Gastroesophageal sphincter (tissue), 4 donors: ENCODE results near the gene TMEM214. TPM values are rescaled to one million over a fixed set of nuclear protein-coding genes. Genes with fewer than 3 reads are reported as not detected.

Experiments used
- ATAC-seq: fragments of 150-250 bp; one replicate; pipeline ENCODE4 v1.9.1; 2016; ENCODE audit warnings: mild to moderate bottlenecking, moderate library complexity
- H3K27ac ChIP-seq, 4 donors: fragments of 200-600 bp; sonication (generic) in 3 of 4; 1 replicate in 3 of 4; 2 replicates in 1 of 4; pipeline ENCODE4 v1.5.1; 2016 to 2019
- H3K27me3 ChIP-seq: fragments of 200-600 bp; sonication (generic); one replicate; pipeline ENCODE4 v1.5.1; 2019
- H3K36me3 ChIP-seq, 2 donors: fragments of 200-600 bp; sonication (generic); one replicate each; pipeline ENCODE4 v1.5.1; 2019; ENCODE audit warnings: control low read depth in 1 of 2
- H3K4me1 ChIP-seq, 3 donors: fragments of 200-600 bp; sonication (generic); 1 replicate in 2 of 3; 2 replicates in 1 of 3; pipeline ENCODE4 v1.5.1; 2016 to 2019; ENCODE audit warnings: control low read depth in 2 of 3
- H3K4me3 ChIP-seq, 2 donors: fragments of 200-600 bp; sonication (generic); one replicate each; pipeline ENCODE4 v1.5.1; 2019; ENCODE audit warnings: mild to moderate bottlenecking in 1 of 2, moderate library complexity in 1 of 2
- H3K9me3 ChIP-seq, 3 donors: fragments of 200-600 bp; sonication (generic); one replicate each; pipeline ENCODE4 v1.5.1; 2017 to 2019; ENCODE audit warnings: control low read depth in 2 of 3
- EP300 ChIP-seq: sonication (generic); formaldehyde crosslinking; IDR thresholded peaks from one replicate; pipeline ENCODE4 v1.6.1; 2017; ENCODE audit warnings: antibody characterized with exemption, mild to moderate bottlenecking
- POLR2A ChIP-seq, 2 donors: fragments of 450-650 bp; IDR thresholded peaks; one replicate each; pipeline ENCODE4 v1.6.1; 2017; ENCODE audit warnings: antibody characterized with exemption in 2 of 2, mild to moderate bottlenecking in 2 of 2, moderate library complexity in 1 of 2
- POLR2AphosphoS5 ChIP-seq: sonication (generic); formaldehyde crosslinking; IDR thresholded peaks from one replicate; pipeline ENCODE4 v1.6.1; 2017; ENCODE audit warnings: antibody characterized with exemption
- WGBS, 2 donors: methylation state at CpG; one replicate each; pipeline ENCODE4 v1.1.5; 2018; ENCODE audit warnings: low coverage in 1 of 2; 5-methylcytosine and 5-hydroxymethylcytosine counted together
- total RNA-seq, 4 donors: library from RNA; depleted of rRNA; stranded (reverse); fragments of >200 nt; gene quantifications; one replicate each; pipeline ENCODE4 v1.1.0, GENCODE V29; 2016
- TF ChIP-seq, protein P1 (sequence below), 4 experiments: fragments of 200-600 bp in 2 of 4; fragments of 450-650 bp in 2 of 4; sonication (generic) in 1 of 4; IDR thresholded peaks; one replicate each; pipeline ENCODE4 v1.5.1; 2017 to 2019; ENCODE audit warnings: antibody characterized with exemption in 4 of 4, mild to moderate bottlenecking in 2 of 4, moderate library complexity in 2 of 4

The TMEM214 gene
- total RNA-seq, 4 donors from 2014 or later = 16.7 to 39.4 (median 30.3) TPM

DNA sequence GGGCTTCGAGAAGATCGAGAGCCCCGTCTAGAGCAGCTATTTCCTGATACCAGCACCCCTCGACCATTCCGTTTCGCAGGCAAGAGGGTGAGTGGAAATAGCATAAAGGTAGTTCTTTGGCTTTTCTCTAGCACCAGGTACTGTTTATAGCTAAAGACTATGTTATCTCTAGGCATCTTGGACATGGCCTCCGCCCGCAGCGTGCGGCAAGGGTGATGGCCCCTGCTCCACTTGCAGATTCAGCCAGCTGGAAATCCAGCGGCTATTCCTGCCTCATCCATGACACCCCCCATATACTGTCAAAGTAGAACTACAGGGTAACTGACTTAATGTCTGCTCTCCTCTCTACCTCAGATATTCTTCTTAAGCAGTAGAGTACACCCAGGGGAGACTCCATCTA lies 22.0 kb downstream of the TMEM214 start:
- Histone ChIP-seq H3K9me3 (no peaks in the 10 kb centered on the region), H3K36me3 (peaks cover 0 to 70% of the 10 kb centered on the region in 2 donors), H3K4me3 (no peak overlapping the region), H3K27me3 (no peaks in the 10 kb centered on the region), H3K4me1 (peaks cover 0 to 22% (median 9%) of the 10 kb centered on the region in 3 donors), H3K27ac (no peak overlapping the region)
- ATAC-seq = no peak
- TF ChIP-seq POLR2A (IDR thresholded peaks at IDR 0.05) (no peak), POLR2AphosphoS5 (no peak), EP300 (no peak)
- TF ChIP-seq, protein P1, sequence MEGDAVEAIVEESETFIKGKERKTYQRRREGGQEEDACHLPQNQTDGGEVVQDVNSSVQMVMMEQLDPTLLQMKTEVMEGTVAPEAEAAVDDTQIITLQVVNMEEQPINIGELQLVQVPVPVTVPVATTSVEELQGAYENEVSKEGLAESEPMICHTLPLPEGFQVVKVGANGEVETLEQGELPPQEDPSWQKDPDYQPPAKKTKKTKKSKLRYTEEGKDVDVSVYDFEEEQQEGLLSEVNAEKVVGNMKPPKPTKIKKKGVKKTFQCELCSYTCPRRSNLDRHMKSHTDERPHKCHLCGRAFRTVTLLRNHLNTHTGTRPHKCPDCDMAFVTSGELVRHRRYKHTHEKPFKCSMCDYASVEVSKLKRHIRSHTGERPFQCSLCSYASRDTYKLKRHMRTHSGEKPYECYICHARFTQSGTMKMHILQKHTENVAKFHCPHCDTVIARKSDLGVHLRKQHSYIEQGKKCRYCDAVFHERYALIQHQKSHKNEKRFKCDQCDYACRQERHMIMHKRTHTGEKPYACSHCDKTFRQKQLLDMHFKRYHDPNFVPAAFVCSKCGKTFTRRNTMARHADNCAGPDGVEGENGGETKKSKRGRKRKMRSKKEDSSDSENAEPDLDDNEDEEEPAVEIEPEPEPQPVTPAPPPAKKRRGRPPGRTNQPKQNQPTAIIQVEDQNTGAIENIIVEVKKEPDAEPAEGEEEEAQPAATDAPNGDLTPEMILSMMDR (IDR thresholded peaks at IDR 0.05) = no peak
- WGBS, 2 donors = 92 to 100% methylated on average over 1 to 5 of the region's 11 CpGs

DNA sequence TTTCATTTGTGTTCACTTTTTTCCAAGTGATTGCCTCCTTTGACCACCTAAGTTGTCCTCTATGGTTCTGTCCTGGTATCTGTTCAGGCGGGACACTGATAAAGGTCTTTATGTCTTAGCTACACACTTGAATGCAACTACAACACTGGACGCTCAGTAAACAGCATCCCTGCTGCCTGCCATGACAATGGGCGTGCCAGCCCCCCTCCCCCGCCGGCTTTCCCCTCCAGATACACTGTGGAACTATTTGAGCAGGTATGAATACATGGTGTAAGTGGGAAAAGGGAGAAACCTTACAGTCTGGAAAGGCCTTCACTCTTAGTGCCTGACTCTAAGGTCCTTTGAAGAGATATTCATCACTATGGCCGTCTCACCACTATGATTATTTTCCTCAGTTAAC lies 24.4 kb downstream of the TMEM214 start:
- no peaks in the 10 kb centered on the region for H3K27me3 ChIP-seq
- peaks cover 0 to 9% (median 6%) of the 10 kb centered on the region in 3 donors for H3K4me1 ChIP-seq
- TF ChIP-seq EP300 = no peak
- no peak for TF ChIP-seq POLR2A (IDR thresholded peaks at IDR 0.05)
- no peak for TF ChIP-seq POLR2AphosphoS5
- TF ChIP-seq, protein P1 (IDR thresholded peaks at IDR 0.05) = no peak
- no peak overlapping the region for H3K4me3 ChIP-seq
- no peak overlapping the region for H3K27ac ChIP-seq
- 72 to 87% methylated on average over 3 to 5 of the region's 6 CpGs for WGBS, 2 donors
- H3K9me3 ChIP-seq = no peaks in the 10 kb centered on the region
- ATAC-seq = no peak
- H3K36me3 ChIP-seq = peaks cover 0 to 83% of the 10 kb centered on the region in 2 donors

DNA sequence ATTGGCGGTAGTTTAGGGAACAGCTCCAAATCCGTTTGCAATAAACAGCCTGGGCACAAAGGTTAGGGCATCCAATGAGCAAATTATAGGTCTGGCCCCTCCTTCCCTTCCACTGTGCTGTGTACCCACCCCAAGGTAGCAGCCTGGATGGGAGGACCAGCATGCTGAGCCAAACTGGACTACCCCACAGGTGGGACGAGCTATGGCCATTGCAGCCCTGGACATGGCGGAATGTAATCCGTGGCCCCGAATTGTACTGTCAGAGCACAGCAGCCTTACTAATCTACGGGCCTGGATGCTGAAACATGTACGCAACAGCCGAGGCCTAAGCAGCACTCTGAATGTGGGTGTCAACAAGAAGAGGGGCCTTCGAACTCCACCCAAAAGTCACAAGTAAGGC lies 25.4 kb downstream of the TMEM214 start:
- 69 to 80% methylated on average over 2 to 3 of the region's 10 CpGs for WGBS, 2 donors
- no peak overlapping the region for H3K4me3 ChIP-seq
- no peaks in the 10 kb centered on the region for H3K27me3 ChIP-seq
- no peak overlapping the region for H3K27ac ChIP-seq
- no peak for ATAC-seq
- TF ChIP-seq POLR2A (IDR thresholded peaks at IDR 0.05) = no peak
- TF ChIP-seq POLR2AphosphoS5 = no peak
- TF ChIP-seq, protein P1 (IDR thresholded peaks at IDR 0.05) = no peak
- peaks cover 0 to 78% of the 10 kb centered on the region in 2 donors for H3K36me3 ChIP-seq
- no peaks in the 10 kb centered on the region for H3K9me3 ChIP-seq
- no peaks in the 10 kb centered on the region for H3K4me1 ChIP-seq

DNA sequence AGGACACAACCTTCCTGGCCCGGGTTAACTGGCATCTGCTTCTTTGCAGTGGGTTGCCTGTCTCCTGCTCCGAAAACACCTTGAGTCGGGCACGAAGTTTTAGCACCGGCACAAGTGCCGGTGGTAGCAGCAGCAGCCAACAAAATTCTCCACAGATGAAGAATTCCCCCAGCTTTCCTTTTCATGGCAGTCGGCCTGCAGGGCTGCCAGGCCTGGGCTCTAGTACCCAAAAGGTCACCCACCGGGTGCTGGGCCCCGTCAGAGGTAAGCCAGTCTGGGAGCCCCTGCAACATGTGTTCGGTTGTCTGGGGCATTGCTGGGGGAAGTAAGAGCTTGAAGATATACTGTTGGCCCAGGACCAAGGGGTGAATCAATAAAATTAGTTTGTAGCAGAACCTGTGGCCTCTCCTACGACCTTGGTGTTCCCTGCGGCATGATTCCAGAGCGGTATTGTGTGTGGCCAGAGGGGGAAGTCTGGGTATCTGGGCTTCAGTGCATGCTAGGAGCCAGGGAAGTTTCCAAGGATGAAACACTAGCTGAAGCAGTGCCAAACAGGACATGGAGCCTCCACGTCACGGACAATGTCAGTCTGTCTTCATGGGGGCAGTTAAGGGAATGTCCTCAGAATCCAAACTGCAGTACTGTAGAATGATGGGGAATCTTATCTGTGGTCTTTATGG lies 26.5 kb downstream of the TMEM214 start:
- H3K4me1 ChIP-seq = peaks cover 0 to 6% (median 0%) of the 10 kb centered on the region in 3 donors
- 50% methylated on average over 3 of the region's 15 CpGs; no CpG with 5 or more reads in 1 of the 2 donors for WGBS, 2 donors
- peak overlapping the region in 1 of 4 donors; percentile 0 for H3K27ac ChIP-seq
- H3K4me3 ChIP-seq = no peak overlapping the region
- TF ChIP-seq, protein P1 (IDR thresholded peaks at IDR 0.05) = no peak
- TF ChIP-seq POLR2AphosphoS5 (no peak), POLR2A (IDR thresholded peaks at IDR 0.05) (no peak), EP300 (no peak)
- no peaks in the 10 kb centered on the region for H3K27me3 ChIP-seq
- H3K9me3 ChIP-seq = no peaks in the 10 kb centered on the region
- H3K36me3 ChIP-seq = peaks cover 0 to 67% of the 10 kb centered on the region in 2 donors
- no peak for ATAC-seq

DNA sequence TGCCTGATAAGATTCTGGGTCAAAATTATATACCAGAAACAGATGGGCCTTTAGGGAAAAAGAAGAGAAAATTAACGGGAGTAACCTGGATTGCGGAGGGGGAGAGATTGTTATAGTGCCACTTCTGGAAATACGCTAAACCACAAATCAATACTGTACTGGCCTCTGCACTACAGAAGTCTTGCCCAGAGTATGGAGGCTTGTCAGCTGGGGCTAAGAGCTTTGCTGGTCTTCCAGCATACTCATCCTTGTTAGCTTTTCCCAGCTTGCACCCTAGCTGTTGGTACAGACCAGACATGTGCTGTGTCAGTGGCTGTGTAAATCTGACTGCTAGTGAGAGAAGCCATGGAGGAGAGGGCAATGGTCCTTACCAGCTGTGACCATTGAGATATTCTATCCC lies 27.6 kb downstream of the TMEM214 start:
- no peaks in the 10 kb centered on the region for H3K27me3 ChIP-seq
- no peaks in the 10 kb centered on the region for H3K9me3 ChIP-seq
- H3K4me3 ChIP-seq = no peak overlapping the region
- peaks cover 0 to 6% (median 0%) of the 10 kb centered on the region in 3 donors for H3K4me1 ChIP-seq
- peaks cover 0 to 63% of the 10 kb centered on the region in 2 donors for H3K36me3 ChIP-seq
- H3K27ac ChIP-seq = no peak overlapping the region
- TF ChIP-seq POLR2A (IDR thresholded peaks at IDR 0.05) (no peak), POLR2AphosphoS5 (no peak), EP300 (no peak)
- TF ChIP-seq, protein P1 (IDR thresholded peaks at IDR 0.05) = no peak
- ATAC-seq = no peak
- 95% methylated on average over 3 of the region's 3 CpGs; no CpG with 5 or more reads in 1 of the 2 donors for WGBS, 2 donors
